WTC11 (cell line): Measurements from ENCODE around the gene ZPR1. TPM values are rescaled to one million over a fixed set of nuclear protein-coding genes. Genes with fewer than 3 reads are reported as not detected.

ENCODE experiments used
- ATAC-seq: fragments of 200-7000 bp; cut with Tn5 transposase; 2 replicates; pipeline ENCODE4 v1.10.0; 2021; ENCODE audit warnings: mild to moderate bottlenecking, moderate library complexity
- CTCF ChIA-PET: fragments of 300-600 bp; sonication (Branson Sonifier 250); formaldehyde crosslinking; loops from one replicate; lab custom pipeline; 2021; ENCODE audit warnings: antibody characterized with exemption; lab: Charles Lee
- POLR2A ChIA-PET: fragments of 350-600 bp; sonication (Branson Sonifier 250); formaldehyde crosslinking; loops from one replicate; lab custom pipeline; 2021; ENCODE audit warnings: antibody characterized with exemption; lab: Charles Lee
- DNase-seq: peaks from one replicate; pipeline ENCODE4 v3.0.0; 2021; ENCODE audit warnings: low spot score
- H3K27ac Mint-ChIP-seq: 2 replicates; pipeline ENCODE4 v1.8.0; 2021; ENCODE audit warnings: mixed read lengths
- H3K27me3 Mint-ChIP-seq: 2 replicates; pipeline ENCODE4 v1.8.0; 2021; ENCODE audit warnings: low read depth, mild to moderate bottlenecking, moderate library complexity, mixed read lengths
- H3K36me3 Mint-ChIP-seq: 2 replicates; pipeline ENCODE4 v1.8.0; 2021; ENCODE audit warnings: mixed read lengths
- H3K4me1 Mint-ChIP-seq: 2 replicates; pipeline ENCODE4 v1.8.0; 2022; ENCODE audit warnings: mixed read lengths
- H3K4me3 Mint-ChIP-seq: 2 replicates; pipeline ENCODE4 v1.8.0; 2021; ENCODE audit warnings: mild to moderate bottlenecking, moderate library complexity, mixed read lengths
- H3K9me3 Mint-ChIP-seq: 2 replicates; pipeline ENCODE4 v1.8.0; 2021; ENCODE audit warnings: mixed read lengths
- CREB1 ChIP-seq: sonication (generic); formaldehyde crosslinking; IDR thresholded peaks from 2 replicates; pipeline ENCODE4 v1.8.0; 2023; ENCODE audit warnings: mild to moderate bottlenecking, missing genetic modification reagents
- E2F1 ChIP-seq: sonication (generic); formaldehyde crosslinking; IDR thresholded peaks from 2 replicates; pipeline ENCODE4 v1.8.0; 2022; ENCODE audit warnings: mild to moderate bottlenecking, missing genetic modification reagents
- E2F4 ChIP-seq: sonication (generic); formaldehyde crosslinking; IDR thresholded peaks from 2 replicates; pipeline ENCODE4 v1.8.1; 2022; ENCODE audit warnings: low read depth, mild to moderate bottlenecking, moderate library complexity, missing genetic modification reagents, borderline replicate concordance
- ELF4 ChIP-seq: sonication (generic); formaldehyde crosslinking; IDR thresholded peaks from 2 replicates; pipeline ENCODE4 v1.8.1; 2022; ENCODE audit warnings: low read depth, mild to moderate bottlenecking, moderate library complexity, missing genetic modification reagents
- EMX1 ChIP-seq: fragments of 250-450 bp; sonication (Bioruptor Pico); IDR thresholded peaks from 2 replicates; pipeline ENCODE4 v1.8.0; 2021; ENCODE audit warnings: mild to moderate bottlenecking
- ETV6 ChIP-seq: sonication (generic); formaldehyde crosslinking; IDR thresholded peaks from 2 replicates; pipeline ENCODE4 v1.8.1; 2022; ENCODE audit warnings: mild to moderate bottlenecking, missing genetic modification reagents
- FOXP1 ChIP-seq: sonication (generic); formaldehyde crosslinking; IDR thresholded peaks from 2 replicates; pipeline ENCODE4 v1.8.0; 2022; ENCODE audit warnings: missing genetic modification reagents, mild to moderate bottlenecking, moderate library complexity, borderline replicate concordance
- HMGXB4 ChIP-seq: sonication (generic); formaldehyde crosslinking; IDR thresholded peaks from 2 replicates; pipeline ENCODE4 v1.8.1; 2023; ENCODE audit warnings: mild to moderate bottlenecking, moderate library complexity, missing genetic modification reagents
- JAZF1 ChIP-seq: fragments of 250-450 bp; sonication (Bioruptor Pico); IDR thresholded peaks from 2 replicates; pipeline ENCODE4 v1.9.0; 2021; ENCODE audit warnings: moderate library complexity, mild to moderate bottlenecking, inconsistent platforms
- MYBL2 ChIP-seq: sonication (generic); formaldehyde crosslinking; IDR thresholded peaks from 2 replicates; pipeline ENCODE4 v1.8.1; 2023; ENCODE audit warnings: mild to moderate bottlenecking, moderate library complexity, missing genetic modification reagents
- NR1H2 ChIP-seq: sonication (generic); formaldehyde crosslinking; IDR thresholded peaks from 2 replicates; pipeline ENCODE4 v1.9.0; 2021; ENCODE audit warnings: mild to moderate bottlenecking, moderate library complexity, missing genetic modification reagents
- SMAD4 ChIP-seq: sonication (generic); formaldehyde crosslinking; IDR thresholded peaks from 2 replicates; pipeline ENCODE4 v1.8.0; 2022; ENCODE audit warnings: mild to moderate bottlenecking, missing genetic modification reagents
- TEAD1 ChIP-seq: sonication (generic); formaldehyde crosslinking; IDR thresholded peaks from 2 replicates; pipeline ENCODE4 v1.8.0; 2022; ENCODE audit warnings: mild to moderate bottlenecking, missing genetic modification reagents
- TP53 ChIP-seq: sonication (generic); formaldehyde crosslinking; IDR thresholded peaks from 2 replicates; pipeline ENCODE4 v1.8.1; 2023; ENCODE audit warnings: mild to moderate bottlenecking, missing genetic modification reagents
- USF2 ChIP-seq: sonication (generic); formaldehyde crosslinking; IDR thresholded peaks from 2 replicates; pipeline ENCODE4 v1.8.1; 2023; ENCODE audit warnings: mild to moderate bottlenecking, missing genetic modification reagents, moderate library complexity
- ZNF263 ChIP-seq: sonication (generic); formaldehyde crosslinking; IDR thresholded peaks from 2 replicates; pipeline ENCODE4 v1.8.1; 2022; ENCODE audit warnings: low read depth, mild to moderate bottlenecking, moderate library complexity, missing genetic modification reagents
- ZNF281 ChIP-seq: sonication (generic); formaldehyde crosslinking; IDR thresholded peaks from 2 replicates; pipeline ENCODE4 v1.8.0; 2023; ENCODE audit warnings: mild to moderate bottlenecking, missing genetic modification reagents
- ZNF396 ChIP-seq: fragments of 250-450 bp; sonication (Bioruptor Pico); IDR thresholded peaks from 2 replicates; pipeline ENCODE4 v1.8.0; 2021; ENCODE audit warnings: mild to moderate bottlenecking, moderate library complexity, borderline replicate concordance
- ZNF416 ChIP-seq: fragments of 250-450 bp; sonication (Bioruptor Pico); IDR thresholded peaks from 2 replicates; pipeline ENCODE4 v1.9.0; 2021; ENCODE audit warnings: mild to moderate bottlenecking, inconsistent platforms
- ZNF512 ChIP-seq: sonication (generic); formaldehyde crosslinking; IDR thresholded peaks from 2 replicates; pipeline ENCODE4 v1.8.1; 2022; ENCODE audit warnings: missing genetic modification reagents, borderline replicate concordance
- ZSCAN18 ChIP-seq: fragments of 250-450 bp; sonication (Bioruptor Pico); IDR thresholded peaks from 2 replicates; pipeline ENCODE4 v2.1.2; 2022; ENCODE audit warnings: mild to moderate bottlenecking, moderate library complexity
- total RNA-seq: library from RNA; stranded (reverse); gene quantifications from 3 replicates; pipeline ENCODE4 v1.2.3, GENCODE V29; 2021

The ZPR1 gene
- total RNA-seq, 1 experiment from 2014 or later: 59.6 TPM

- DNase-seq: no peak
- no peaks in the 10 kb centered on the region for H3K9me3 Mint-ChIP-seq
- H3K27ac Mint-ChIP-seq: no peak overlapping the region
- no peak overlapping the region for H3K4me3 Mint-ChIP-seq
- no peaks in the 10 kb centered on the region for H3K27me3 Mint-ChIP-seq
- ATAC-seq: no peak
- CTCF ChIA-PET: no interaction called here
- peaks cover 66% of the 10 kb centered on the region for H3K36me3 Mint-ChIP-seq
- TF ChIP-seq CREB1 (CRISPR knock-in tag): no peak
- TF ChIP-seq TP53: no peak
- no peak for TF ChIP-seq ZSCAN18 (CRISPR knock-in tag)
- TF ChIP-seq MYBL2: no peak
- no peak for TF ChIP-seq ZNF396 (CRISPR knock-in tag)
- TF ChIP-seq TEAD1 (CRISPR knock-in tag): no peak
- no peak for TF ChIP-seq EMX1
- TF ChIP-seq HMGXB4: no peak
- TF ChIP-seq ETV6 (CRISPR knock-in tag): no peak
- no peak for TF ChIP-seq SMAD4
- TF ChIP-seq JAZF1: no peak
- no peak for TF ChIP-seq NR1H2 (CRISPR knock-in tag)
- no peak for TF ChIP-seq ZNF512
- no peak for TF ChIP-seq FOXP1
- TF ChIP-seq E2F1: no peak
- TF ChIP-seq ELF4 (CRISPR knock-in tag): no peak
- peaks cover 7% of the 10 kb centered on the region for H3K4me1 Mint-ChIP-seq
- POLR2A ChIA-PET: no interaction called here
These were observed 9.3 kb downstream of the ZPR1 start for GRCh38 chr11:116778556-116778955.

GRCh38 chr11:116777056-116777455 lies 10.8 kb downstream of the ZPR1 start:
- no peak for ATAC-seq
- H3K27ac Mint-ChIP-seq: no peak overlapping the region
- H3K4me1 Mint-ChIP-seq: peaks cover 8% of the 10 kb centered on the region
- TF ChIP-seq ZNF281 (CRISPR knock-in tag) (no peak), E2F4 (CRISPR knock-in tag) (no peak), E2F1 (no peak), ZNF416 (CRISPR knock-in tag) (no peak), USF2 (no peak), ZNF263 (CRISPR knock-in tag) (no peak)
- DNase-seq: no peak
- H3K9me3 Mint-ChIP-seq: no peaks in the 10 kb centered on the region
- POLR2A ChIA-PET: no interaction called here
- H3K36me3 Mint-ChIP-seq: peaks cover 51% of the 10 kb centered on the region
- no peaks in the 10 kb centered on the region for H3K27me3 Mint-ChIP-seq
- no peak overlapping the region for H3K4me3 Mint-ChIP-seq
- CTCF ChIA-PET: interaction anchor here (2.6 kb wide), 1 partner anchor 14 kb away, joined by 12 read pairs; the partner anchor contains the start of gene APOA5
